ENCODE results near the gene WDR88.
"Not testable (repeated sequence)": the region's sequence is repeated elsewhere in the genome, so short reads cannot be mapped to it uniquely, and the experiment has no call there.

Gene WDR88

DNA sequence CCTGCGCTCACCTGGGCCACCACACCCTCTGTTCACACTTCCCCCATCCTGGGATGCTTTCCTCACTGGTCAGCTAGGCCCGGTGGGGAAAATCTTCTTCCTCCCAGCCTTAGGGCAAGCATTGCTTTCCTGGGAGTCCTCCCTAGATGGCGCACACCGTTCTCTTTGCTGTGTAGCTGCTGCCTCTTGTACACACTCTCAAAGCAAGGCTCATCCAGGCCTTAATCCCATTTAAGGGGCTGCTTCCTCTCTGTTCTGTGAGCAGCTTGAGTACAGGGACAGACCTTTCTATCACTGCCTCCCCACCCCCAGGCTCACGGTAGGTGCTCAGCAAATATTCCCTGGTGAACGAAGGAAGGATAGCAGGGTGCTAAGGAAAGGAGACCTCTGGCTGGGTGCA is 82.7 kb downstream of the WDR88 start:
- no peak for DNase-seq

- DNase-seq: no peak
Measured at GRCh38 chr19:33215438-33216197, 83.7 kb downstream of the WDR88 start.

- DNase-seq: no peak
Measured at GRCh38 chr19:33216198-33216830, 84.4 kb downstream of the WDR88 start.

DNA sequence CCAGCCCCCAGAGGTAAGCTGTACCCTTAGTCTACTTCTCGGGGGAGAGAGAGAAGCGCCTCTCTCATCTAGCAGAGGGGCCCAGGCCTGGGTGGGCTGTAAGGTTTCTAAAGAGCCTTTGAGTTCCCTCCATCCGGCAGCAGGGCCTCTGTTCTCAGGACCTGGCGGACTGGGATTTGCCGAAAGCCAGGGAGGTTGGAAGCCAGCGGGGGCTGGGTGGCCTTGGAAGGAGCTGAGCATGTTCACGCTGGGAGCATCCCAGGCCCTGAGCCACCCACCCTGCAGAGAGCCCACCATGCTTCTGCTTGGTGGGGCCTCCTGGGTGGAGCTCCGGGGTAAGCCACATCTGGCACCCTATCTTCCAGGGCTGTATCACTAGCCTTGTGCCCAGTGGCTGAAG is 86.0 kb downstream of the WDR88 start:
- no peak for DNase-seq

- no peak for DNase-seq
Measured at GRCh38 chr19:33219261-33219815, 87.4 kb downstream of the WDR88 start.

DNA sequence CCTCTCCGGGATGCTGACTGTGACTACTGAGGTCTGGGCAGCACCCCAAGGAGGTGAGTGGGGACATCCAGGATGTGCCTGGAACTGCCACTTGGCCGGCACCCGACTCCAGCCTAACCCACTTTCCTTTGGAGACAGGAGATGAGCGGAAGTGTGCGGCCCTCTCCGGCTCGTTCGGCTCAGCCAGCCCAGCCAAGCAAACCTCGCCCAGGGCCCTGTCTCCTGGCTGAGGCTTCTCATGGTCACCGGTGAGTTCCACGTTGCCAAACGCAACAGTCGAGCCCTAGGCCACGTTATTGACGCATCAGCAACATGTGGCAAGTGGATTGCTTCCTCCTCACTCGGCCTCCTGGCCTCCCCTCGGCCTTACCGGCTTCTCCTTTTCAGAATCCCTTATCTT is 88.2 kb downstream of the WDR88 start:
- no peak for DNase-seq

GRCh38 chr19:33220735-33221134 is 88.8 kb downstream of the WDR88 start:
- no peak for DNase-seq

DNA sequence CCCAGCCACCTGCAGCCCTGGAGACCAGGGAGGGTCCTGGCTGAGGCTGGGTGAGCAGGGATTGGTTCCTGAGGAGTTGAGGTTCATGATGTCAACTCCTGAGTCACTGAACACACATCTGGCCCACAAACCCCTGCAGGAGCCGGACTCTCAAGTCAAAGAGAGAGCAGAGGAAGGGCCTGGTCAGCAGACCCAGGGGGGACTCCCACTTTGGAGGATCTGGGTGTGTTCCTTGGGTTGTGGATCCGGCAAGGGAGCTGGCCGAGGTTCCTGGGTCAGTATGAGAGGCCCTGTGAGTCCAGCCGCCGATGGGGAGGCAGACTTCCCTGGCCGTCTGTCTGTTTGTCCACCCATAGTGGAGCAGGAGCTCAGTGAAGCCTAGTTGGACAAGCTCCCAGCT is 89.7 kb downstream of the WDR88 start:
- no peak for DNase-seq

GRCh38 chr19:33222255-33222654 is 90.3 kb downstream of the WDR88 start:
- not testable (repeated sequence) for DNase-seq

GRCh38 chr19:33224694-33225457 is 93.0 kb downstream of the WDR88 start:
- no peak for DNase-seq
